ACC112 (cell line): ENCODE results near the gene IQSEC2.

ENCODE experiments used
- H2AFZ ChIP-seq: fragments of 200-600 bp; sonication (generic); one replicate; pipeline ENCODE4 v1.6.0; 2017; ENCODE audit warnings: antibody characterized with exemption, low read length; ENCODE audit not compliant: unreplicated experiment
- H3K27ac ChIP-seq: fragments of 200-600 bp; sonication (generic); 2 replicates; pipeline ENCODE4 v1.5.1; 2014; ENCODE audit warnings: low read depth, mild to moderate bottlenecking, antibody characterized with exemption, low read length, moderate library complexity
- H3K27me3 ChIP-seq: fragments of 200-600 bp; sonication (generic); 2 replicates; pipeline ENCODE4 v1.6.1; 2014; ENCODE audit warnings: mild to moderate bottlenecking, antibody characterized with exemption, low read length, moderate library complexity, mixed read lengths; ENCODE audit not compliant: insufficient read depth
- H3K36me3 ChIP-seq: fragments of 200-600 bp; sonication (generic); 2 replicates; pipeline ENCODE4 v1.6.1; 2016; ENCODE audit warnings: mild to moderate bottlenecking, antibody characterized with exemption, low read length, moderate library complexity, mixed read lengths; ENCODE audit not compliant: insufficient read depth
- H3K4me1 ChIP-seq: fragments of 200-600 bp; sonication (generic); one replicate; pipeline ENCODE4 v1.6.1; 2016; ENCODE audit warnings: low read length, mixed read lengths; ENCODE audit not compliant: insufficient read depth, unreplicated experiment, control insufficient read depth
- H3K4me3 ChIP-seq: fragments of 200-600 bp; sonication (generic); 2 replicates; pipeline ENCODE4 v1.5.1; 2014; ENCODE audit warnings: mild to moderate bottlenecking, low read depth, low read length
- H3K79me2 ChIP-seq: fragments of 200-600 bp; sonication (generic); one replicate; pipeline ENCODE4 v1.6.0; 2016; ENCODE audit warnings: low read length; ENCODE audit not compliant: control insufficient read depth, unreplicated experiment, insufficient read depth

Gene IQSEC2

DNA sequence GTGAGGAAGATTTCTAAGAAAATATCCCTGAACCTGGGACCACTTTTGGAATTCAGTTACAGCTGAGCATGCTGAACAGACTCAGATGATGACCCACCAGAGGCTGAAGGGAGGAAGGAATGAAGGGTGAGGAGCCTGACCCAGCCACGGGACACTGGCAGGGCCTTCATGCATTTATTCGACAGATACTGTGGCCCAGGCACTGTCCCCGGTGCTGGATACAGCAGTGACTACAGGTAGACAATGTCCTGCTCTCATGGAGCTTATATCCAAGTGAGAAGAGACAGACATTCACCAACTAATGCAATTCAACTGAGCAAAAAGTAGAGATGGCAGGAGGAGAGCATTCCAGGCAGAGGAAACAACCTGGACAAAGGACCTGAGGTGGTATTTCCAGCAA is 2.2 kb upstream of the IQSEC2 start:
- no peaks in the 10 kb centered on the region for H3K36me3 ChIP-seq
- H3K27ac ChIP-seq, result no peak overlapping the region
- no peak overlapping the region for H2AFZ ChIP-seq
- H3K79me2 ChIP-seq, result peaks cover 15% of the 10 kb centered on the region
- no peaks in the 10 kb centered on the region for H3K27me3 ChIP-seq
- no peak overlapping the region for H3K4me3 ChIP-seq
- H3K4me1 ChIP-seq, result peaks cover 42% of the 10 kb centered on the region

DNA sequence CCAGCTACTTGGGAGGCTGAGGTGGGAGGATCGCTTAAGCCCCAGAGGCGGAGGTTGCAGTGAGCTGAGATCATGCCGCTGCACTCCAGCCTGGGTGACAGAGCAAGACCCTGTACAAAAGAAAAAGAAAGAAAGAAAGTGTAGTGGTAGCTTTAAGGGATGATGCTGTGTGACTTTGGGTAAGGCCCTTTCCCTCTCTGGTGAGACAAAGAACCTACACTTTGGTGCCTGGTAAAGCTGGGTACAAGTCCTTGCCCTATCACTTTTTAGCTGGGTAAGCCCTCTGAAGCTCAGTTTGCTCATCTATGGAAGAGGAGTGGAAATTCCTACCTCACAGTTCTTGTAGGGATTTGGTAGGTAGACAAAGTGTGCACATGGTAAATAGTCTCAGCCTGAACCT is 1.7 kb upstream of the IQSEC2 start:
- peaks cover 40% of the 10 kb centered on the region for H3K4me1 ChIP-seq
- no peaks in the 10 kb centered on the region for H3K27me3 ChIP-seq
- no peaks in the 10 kb centered on the region for H3K36me3 ChIP-seq
- H2AFZ ChIP-seq, result no peak overlapping the region
- no peak overlapping the region for H3K27ac ChIP-seq
- H3K4me3 ChIP-seq, result no peak overlapping the region
- peaks cover 15% of the 10 kb centered on the region for H3K79me2 ChIP-seq

- Histone ChIP-seq H3K27ac (no peak overlapping the region), H3K27me3 (no peaks in the 10 kb centered on the region), H3K36me3 (no peaks in the 10 kb centered on the region), H3K4me1 (peaks cover 30% of the 10 kb centered on the region), H3K79me2 (peaks cover 15% of the 10 kb centered on the region), H3K4me3 (peak overlapping the region; percentile 83; the same call in 1 of the 2 replicates), H2AFZ (no peak overlapping the region)
Observed at GRCh38 chrX:53281963-53282695, 745 bp upstream of the IQSEC2 start.

DNA sequence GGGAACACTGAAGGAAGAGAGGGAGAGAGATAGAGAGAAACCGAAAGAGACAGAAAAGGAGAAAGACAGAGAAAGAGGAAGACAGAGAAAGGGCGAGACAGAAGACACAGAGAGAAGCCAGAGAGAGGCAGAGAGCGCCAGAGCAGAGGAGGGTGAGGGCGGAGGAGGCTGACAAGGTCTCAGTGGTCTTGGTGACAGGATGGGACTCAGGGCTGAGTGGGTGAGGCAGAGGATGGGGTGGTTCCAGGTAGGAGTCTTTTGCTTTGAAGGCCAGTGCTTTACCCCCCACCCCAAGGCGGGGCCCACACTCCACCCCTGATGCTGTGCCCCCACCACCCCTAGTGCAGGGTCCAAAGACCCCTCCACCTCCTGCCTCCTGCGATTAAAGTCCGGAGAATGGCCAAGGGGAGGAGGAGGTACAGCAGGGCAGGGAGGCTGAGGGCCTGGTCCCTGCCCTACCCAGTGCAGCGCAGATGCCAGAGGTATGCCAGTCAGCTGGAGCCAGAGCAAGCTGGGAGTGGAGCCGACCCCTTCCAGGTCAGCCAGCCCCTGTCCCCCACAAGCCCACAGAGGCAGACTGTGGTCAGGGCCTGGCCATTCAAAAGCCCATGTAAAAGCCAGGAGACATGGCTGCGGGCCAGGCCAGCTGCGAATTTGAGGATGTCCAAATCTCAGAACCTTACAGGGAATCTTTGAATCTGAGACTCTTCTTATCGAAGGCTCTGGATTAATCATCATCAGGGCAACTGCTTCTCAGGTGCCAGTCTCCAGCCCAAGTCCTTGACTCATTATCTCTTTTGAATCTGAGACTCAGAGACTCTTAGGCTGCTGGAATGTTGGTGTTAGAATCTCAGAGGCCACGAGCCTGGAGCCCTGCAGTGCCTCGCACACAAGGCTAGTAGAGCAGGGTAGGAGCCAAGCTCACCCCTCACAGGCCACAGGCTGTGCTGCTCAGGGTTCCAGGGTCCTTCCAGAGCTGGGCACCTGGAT is 758 bp downstream of the IQSEC2 start:
- peak overlapping the region; percentile 71 for H3K27ac ChIP-seq
- H3K36me3 ChIP-seq, result no peaks in the 10 kb centered on the region
- H3K4me3 ChIP-seq, result peak overlapping the region; percentile 83
- H3K79me2 ChIP-seq, result peaks cover 15% of the 10 kb centered on the region
- H3K27me3 ChIP-seq, result no peaks in the 10 kb centered on the region
- H3K4me1 ChIP-seq, result peaks cover 26% of the 10 kb centered on the region
- no peak overlapping the region for H2AFZ ChIP-seq

- Histone ChIP-seq H3K79me2 (peaks cover 15% of the 10 kb centered on the region), H3K27me3 (no peaks in the 10 kb centered on the region), H3K4me1 (peaks cover 17% of the 10 kb centered on the region), H3K36me3 (no peaks in the 10 kb centered on the region), H3K27ac (no peak overlapping the region), H3K4me3 (peak overlapping the region; percentile 83), H2AFZ (no peak overlapping the region)
Observed at GRCh38 chrX:53279296-53280237, 1.8 kb downstream of the IQSEC2 start.

DNA sequence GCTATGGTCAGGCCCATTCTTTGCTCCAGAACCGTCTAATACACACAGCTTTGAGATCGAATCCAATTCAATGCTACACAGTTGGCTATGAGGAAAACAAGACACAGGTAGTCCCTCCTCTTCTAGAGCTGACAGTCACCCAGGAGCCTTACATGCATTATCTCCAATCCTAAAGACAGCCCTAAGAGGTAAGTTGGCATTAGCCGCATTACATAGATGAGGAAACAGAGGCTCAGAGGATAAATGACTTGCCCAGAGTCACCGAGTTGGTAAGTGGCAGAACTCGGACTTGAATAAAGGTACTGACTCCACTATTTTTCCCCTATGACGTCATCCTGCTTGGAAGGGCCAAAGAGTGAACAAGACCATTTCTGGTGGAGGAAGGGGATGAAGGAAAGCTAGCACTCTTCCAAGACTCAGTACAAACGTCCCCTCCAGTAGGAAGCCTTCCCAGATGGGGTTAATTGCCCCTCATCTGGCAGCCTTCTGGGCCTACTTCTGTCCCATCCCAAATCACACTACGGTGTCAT is 8.5 kb downstream of the IQSEC2 start:
- no peaks in the 10 kb centered on the region for H3K27me3 ChIP-seq

DNA sequence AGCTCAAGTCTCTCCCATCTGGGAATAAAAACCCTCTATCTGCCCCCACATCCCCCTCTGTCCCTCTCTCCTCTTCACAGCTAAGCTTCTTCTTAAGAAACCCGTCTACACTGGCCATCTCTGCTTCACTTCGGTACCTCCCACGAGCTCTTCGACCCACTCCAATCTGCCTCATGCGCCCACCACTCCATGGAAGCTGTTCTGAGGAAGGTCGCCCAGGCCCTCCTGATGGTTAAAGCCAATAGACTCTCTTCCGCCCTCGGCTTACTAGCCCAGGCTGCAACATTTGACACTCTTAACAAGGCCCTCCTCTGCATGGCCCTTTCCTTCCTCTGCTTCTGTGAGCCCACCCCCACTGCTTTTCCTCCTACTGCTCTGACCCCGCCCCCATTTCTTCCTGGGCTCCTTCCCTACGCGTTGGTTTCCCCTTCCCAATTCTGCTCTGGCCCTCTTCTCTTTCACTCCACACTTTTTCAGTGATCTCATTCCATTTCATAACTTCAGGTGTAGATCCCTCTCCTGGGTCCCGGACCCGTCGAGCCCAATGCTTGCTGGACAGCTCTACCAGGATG is 11.8 kb downstream of the IQSEC2 start:
- Histone ChIP-seq H3K27me3 (no peaks in the 10 kb centered on the region), H2AFZ (no peak overlapping the region), H3K27ac (no peak overlapping the region), H3K4me3 (no peak overlapping the region), H3K79me2 (peaks cover 2% of the 10 kb centered on the region), H3K36me3 (no peaks in the 10 kb centered on the region), H3K4me1 (peaks cover 26% of the 10 kb centered on the region)

More for the DNA sequence above, 8.5 kb downstream of the IQSEC2 start:
- H3K4me3 ChIP-seq, result no peak overlapping the region
- peaks cover 2% of the 10 kb centered on the region for H3K79me2 ChIP-seq
- no peaks in the 10 kb centered on the region for H3K36me3 ChIP-seq
- H3K4me1 ChIP-seq, result no peaks in the 10 kb centered on the region
- H3K27ac ChIP-seq, result no peak overlapping the region
- H2AFZ ChIP-seq, result no peak overlapping the region

DNA sequence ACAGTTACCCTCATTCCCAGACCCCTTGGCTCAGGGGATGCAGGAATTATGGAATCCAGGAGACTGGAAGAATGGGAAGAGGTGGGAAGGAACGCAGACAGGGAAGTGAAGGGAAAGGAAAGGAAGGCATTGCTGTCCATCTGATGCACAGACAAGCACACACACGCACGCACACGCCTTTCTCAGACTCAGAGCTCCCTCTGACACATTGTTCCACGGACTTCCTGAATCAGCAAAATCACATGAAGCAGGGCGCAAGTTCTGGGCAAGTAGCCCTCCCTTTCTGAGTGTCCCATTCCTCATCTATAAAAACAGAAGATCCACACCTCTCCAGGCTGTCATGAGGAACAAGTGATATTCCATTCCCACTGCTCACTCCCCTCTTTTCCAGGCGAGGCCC is 13.2 kb downstream of the IQSEC2 start:
- Histone ChIP-seq H3K27me3 (no peaks in the 10 kb centered on the region), H3K4me1 (peaks cover 39% of the 10 kb centered on the region)

DNA sequence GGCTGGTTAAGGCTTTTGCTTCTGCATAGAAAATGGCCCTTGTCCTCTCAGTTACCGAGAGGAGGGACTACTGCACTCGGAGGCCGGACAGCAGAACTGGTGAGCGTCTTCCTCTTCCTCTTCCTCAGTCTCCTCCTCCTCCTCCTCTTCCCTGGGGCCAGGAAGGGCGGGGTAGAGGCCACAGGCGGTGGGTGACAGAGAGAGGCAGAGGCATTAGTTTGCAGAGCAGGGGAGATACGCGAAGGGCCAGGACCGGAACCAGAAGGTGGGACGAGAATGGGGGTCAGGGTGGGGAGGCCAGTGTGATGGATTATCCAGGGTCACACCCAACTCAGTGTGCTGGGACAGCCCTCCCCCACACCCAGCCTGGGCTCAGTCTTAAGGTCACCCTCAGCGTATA is 14.5 kb downstream of the IQSEC2 start:
- no peaks in the 10 kb centered on the region for H3K36me3 ChIP-seq
- no peak overlapping the region for H3K4me3 ChIP-seq
- peaks cover 47% of the 10 kb centered on the region for H3K4me1 ChIP-seq
- no peak overlapping the region for H2AFZ ChIP-seq
- H3K27ac ChIP-seq, result peak overlapping the region; percentile 58
- peaks cover 2% of the 10 kb centered on the region for H3K79me2 ChIP-seq
- no peaks in the 10 kb centered on the region for H3K27me3 ChIP-seq

More for the DNA sequence above, 13.2 kb downstream of the IQSEC2 start:
- no peak overlapping the region for H2AFZ ChIP-seq
- peaks cover 2% of the 10 kb centered on the region for H3K79me2 ChIP-seq
- no peak overlapping the region for H3K27ac ChIP-seq
- no peak overlapping the region for H3K4me3 ChIP-seq
- no peaks in the 10 kb centered on the region for H3K36me3 ChIP-seq
